ENCODE data around the gene PRDM5. TPM values are rescaled to one million over a fixed set of nuclear protein-coding genes. Genes with fewer than 3 reads are reported as not detected.

PRDM5 gene
- total RNA-seq, 2 experiments from 2014 or later, result 0.14 to 0.22 TPM

DNA sequence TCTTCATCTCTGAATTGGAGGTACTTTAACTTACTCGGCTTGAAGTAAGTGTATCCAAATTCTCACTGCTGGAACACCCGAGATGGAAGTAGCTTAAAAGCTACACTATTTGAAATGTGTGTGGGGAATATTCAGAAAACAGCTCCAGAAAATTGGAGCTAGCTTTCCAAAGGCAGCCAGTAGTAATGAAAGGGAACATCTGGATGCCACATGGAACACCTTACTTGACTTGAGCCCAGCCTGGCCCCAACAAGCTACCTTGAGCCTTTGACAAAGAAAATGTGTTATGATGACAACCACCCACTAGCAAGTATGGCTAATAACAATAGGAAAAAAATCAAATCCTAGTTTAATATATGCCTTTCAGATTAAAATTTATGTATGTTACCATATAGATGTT lies 161.5 kb downstream of the PRDM5 start:
- ATAC-seq (ENCODE audit: poor library complexity), result no peak
- Histone ChIP-seq H3K4me3 (ENCODE audit: low read length) (no peak overlapping the region), H3K27me3 (ENCODE audit: control insufficient read depth in 1 of 2, insufficient read depth in 2 of 2, low read length in 2 of 2) (no peaks in the 10 kb centered on the region), H3K9me3 (ENCODE audit: control insufficient read depth in 1 of 2, insufficient read depth in 1 of 2, low read length in 2 of 2) (no peaks in the 10 kb centered on the region), H3K27ac (ENCODE audit: low read depth in 1 of 2, low read length in 2 of 2) (no peak overlapping the region), H3K4me1 (ENCODE audit: insufficient read depth, low read length) (no peaks in the 10 kb centered on the region), H3K36me3 (ENCODE audit: insufficient read depth, low read length) (no peaks in the 10 kb centered on the region)
- POLR2A ChIA-PET, result no interaction called here
- intact Hi-C loops (cut with DNase I, micrococcal nuclease), result no loop called here
- Mint-ChIP-seq H3K27ac (no peak overlapping the region), H3K27me3 (peaks cover 4% of the 10 kb centered on the region), H3K4me3 (no peak overlapping the region), H3K9me3 (no peaks in the 10 kb centered on the region), H3K4me1 (ENCODE audit: low read depth) (no peaks in the 10 kb centered on the region), H3K36me3 (ENCODE audit: low read depth) (no peaks in the 10 kb centered on the region)
- TF ChIP-seq, protein P1, sequence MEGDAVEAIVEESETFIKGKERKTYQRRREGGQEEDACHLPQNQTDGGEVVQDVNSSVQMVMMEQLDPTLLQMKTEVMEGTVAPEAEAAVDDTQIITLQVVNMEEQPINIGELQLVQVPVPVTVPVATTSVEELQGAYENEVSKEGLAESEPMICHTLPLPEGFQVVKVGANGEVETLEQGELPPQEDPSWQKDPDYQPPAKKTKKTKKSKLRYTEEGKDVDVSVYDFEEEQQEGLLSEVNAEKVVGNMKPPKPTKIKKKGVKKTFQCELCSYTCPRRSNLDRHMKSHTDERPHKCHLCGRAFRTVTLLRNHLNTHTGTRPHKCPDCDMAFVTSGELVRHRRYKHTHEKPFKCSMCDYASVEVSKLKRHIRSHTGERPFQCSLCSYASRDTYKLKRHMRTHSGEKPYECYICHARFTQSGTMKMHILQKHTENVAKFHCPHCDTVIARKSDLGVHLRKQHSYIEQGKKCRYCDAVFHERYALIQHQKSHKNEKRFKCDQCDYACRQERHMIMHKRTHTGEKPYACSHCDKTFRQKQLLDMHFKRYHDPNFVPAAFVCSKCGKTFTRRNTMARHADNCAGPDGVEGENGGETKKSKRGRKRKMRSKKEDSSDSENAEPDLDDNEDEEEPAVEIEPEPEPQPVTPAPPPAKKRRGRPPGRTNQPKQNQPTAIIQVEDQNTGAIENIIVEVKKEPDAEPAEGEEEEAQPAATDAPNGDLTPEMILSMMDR (IDR thresholded peaks at IDR 0.05), result no peak
- CTCF ChIA-PET, result no interaction called here
- DNase-seq, result no peak

DNA sequence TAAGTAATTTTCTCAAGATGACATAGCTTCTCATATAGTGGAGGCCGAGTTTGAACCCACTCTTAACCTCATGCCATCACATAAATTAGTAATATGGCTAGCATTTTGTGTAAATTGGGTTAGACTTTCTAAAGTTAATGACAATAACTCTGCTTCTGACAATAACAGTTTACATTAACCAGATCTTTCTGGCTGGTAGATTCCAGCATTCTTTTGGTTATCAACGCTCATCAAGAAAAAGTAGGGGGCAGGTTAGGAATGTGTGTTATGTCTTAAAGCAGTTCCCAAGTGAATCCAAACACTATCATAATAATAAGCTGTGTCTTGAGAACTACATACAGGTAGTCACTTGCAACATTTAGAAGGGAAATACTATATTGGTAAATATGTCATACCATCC lies 162.5 kb downstream of the PRDM5 start:
- Mint-ChIP-seq H3K9me3 (no peaks in the 10 kb centered on the region), H3K4me1 (ENCODE audit: low read depth) (no peaks in the 10 kb centered on the region), H3K36me3 (ENCODE audit: low read depth) (no peaks in the 10 kb centered on the region), H3K27me3 (peaks cover 4% of the 10 kb centered on the region), H3K27ac (no peak overlapping the region), H3K4me3 (no peak overlapping the region)
- TF ChIP-seq, protein P1 (IDR thresholded peaks at IDR 0.05), result no peak
- H3K4me1 ChIP-seq (ENCODE audit: insufficient read depth, low read length), result no peaks in the 10 kb centered on the region
- CTCF ChIA-PET, result interaction anchor here (1.3 kb wide), 1 partner anchor 9 kb away, joined by 3 read pairs; no protein-coding TSS in a partner anchor
- H3K27me3 ChIP-seq (ENCODE audit: control insufficient read depth in 1 of 2, insufficient read depth in 2 of 2, low read length in 2 of 2), result no peaks in the 10 kb centered on the region
- H3K4me3 ChIP-seq (ENCODE audit: low read length), result no peak overlapping the region
- POLR2A ChIA-PET, result no interaction called here
- ATAC-seq (ENCODE audit: poor library complexity) (no peak), DNase-seq (no peak)
- no peaks in the 10 kb centered on the region for H3K36me3 ChIP-seq (ENCODE audit: insufficient read depth, low read length)
- H3K9me3 ChIP-seq (ENCODE audit: control insufficient read depth in 1 of 2, insufficient read depth in 1 of 2, low read length in 2 of 2), result no peaks in the 10 kb centered on the region
- intact Hi-C loops (cut with DNase I, micrococcal nuclease), result no loop called here
- no peak overlapping the region for H3K27ac ChIP-seq (ENCODE audit: low read depth in 1 of 2, low read length in 2 of 2)

DNA sequence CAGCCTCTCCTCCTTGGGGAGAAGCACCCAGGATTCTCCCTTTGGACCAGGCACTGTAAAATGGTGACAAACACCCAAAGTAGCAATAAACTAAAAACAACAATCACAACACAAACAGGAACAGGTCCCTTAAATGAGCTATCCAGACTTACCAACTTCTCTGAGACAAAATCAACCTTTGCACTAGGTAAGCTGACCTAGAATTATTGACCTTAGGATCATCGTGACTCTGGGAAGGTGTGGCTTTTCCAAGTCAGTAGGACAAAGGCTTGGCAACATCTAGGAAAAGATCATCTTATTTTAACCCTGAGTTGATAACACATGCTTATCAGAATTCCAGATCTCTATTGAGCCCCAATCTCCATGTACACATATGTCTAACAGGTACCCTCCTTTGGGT lies 166.7 kb downstream of the PRDM5 start:
- Histone ChIP-seq H3K4me1 (ENCODE audit: insufficient read depth, low read length) (no peaks in the 10 kb centered on the region), H3K4me3 (ENCODE audit: low read length) (no peak overlapping the region), H3K27ac (ENCODE audit: low read depth in 1 of 2, low read length in 2 of 2) (no peak overlapping the region), H3K36me3 (ENCODE audit: insufficient read depth, low read length) (no peaks in the 10 kb centered on the region), H3K9me3 (ENCODE audit: control insufficient read depth in 1 of 2, insufficient read depth in 1 of 2, low read length in 2 of 2) (peaks cover 0 to 2% of the 10 kb centered on the region in 2 experiments), H3K27me3 (ENCODE audit: control insufficient read depth in 1 of 2, insufficient read depth in 2 of 2, low read length in 2 of 2) (no peaks in the 10 kb centered on the region)
- DNase-seq (no peak), ATAC-seq (ENCODE audit: poor library complexity) (no peak)
- intact Hi-C loops (cut with DNase I, micrococcal nuclease), result no loop called here
- CTCF ChIA-PET, result no interaction called here
- POLR2A ChIA-PET, result no interaction called here
- H3K27me3 Mint-ChIP-seq, result no peaks in the 10 kb centered on the region
- H3K27ac Mint-ChIP-seq, result no peak overlapping the region
- H3K36me3 Mint-ChIP-seq (ENCODE audit: low read depth), result no peaks in the 10 kb centered on the region
- H3K4me1 Mint-ChIP-seq (ENCODE audit: low read depth), result no peaks in the 10 kb centered on the region
- H3K4me3 Mint-ChIP-seq, result no peak overlapping the region
- H3K9me3 Mint-ChIP-seq, result peaks cover 7% of the 10 kb centered on the region
- TF ChIP-seq, protein P1 (IDR thresholded peaks at IDR 0.05), result no peak

Data from CD4-positive, alpha-beta T cell (primary cell).